ENCODE measurements around the gene AFDN.

AFDN gene

GRCh38 chr6:167990016-167990945 is 163.6 kb downstream of the AFDN start:
- no peak overlapping the region for H3K4me3 ChIP-seq (ENCODE audit: low read depth, low read length)
- TF ChIP-seq CTCF (IDR thresholded peaks at IDR 0.05; ENCODE audit: low read depth, low read length), result no peak

GRCh38 chr6:167993169-167993568 is 166.5 kb downstream of the AFDN start:
- no peak for TF ChIP-seq CTCF (IDR thresholded peaks at IDR 0.05; ENCODE audit: low read depth, low read length)
- H3K4me3 ChIP-seq (ENCODE audit: low read depth, low read length), result no peak overlapping the region

GRCh38 chr6:167993831-167994230 is 167.1 kb downstream of the AFDN start:
- TF ChIP-seq CTCF (IDR thresholded peaks at IDR 0.05; ENCODE audit: low read depth, low read length), result no peak
- no peak overlapping the region for H3K4me3 ChIP-seq (ENCODE audit: low read depth, low read length)

- TF ChIP-seq CTCF (IDR thresholded peaks at IDR 0.05; ENCODE audit: low read depth, low read length), result no peak
- H3K4me3 ChIP-seq (ENCODE audit: low read depth, low read length), result no peak overlapping the region
Measured at GRCh38 chr6:167995302-167995701, 168.6 kb downstream of the AFDN start.

- no peak for TF ChIP-seq CTCF (IDR thresholded peaks at IDR 0.05; ENCODE audit: low read depth, low read length)
- no peak overlapping the region for H3K4me3 ChIP-seq (ENCODE audit: low read depth, low read length)
Measured at GRCh38 chr6:167995731-167996151, 169.0 kb downstream of the AFDN start.

GRCh38 chr6:167996424-167997199 is 169.9 kb downstream of the AFDN start:
- no peak for TF ChIP-seq CTCF (IDR thresholded peaks at IDR 0.05; ENCODE audit: low read depth, low read length)
- no peak overlapping the region for H3K4me3 ChIP-seq (ENCODE audit: low read depth, low read length)

- no peak within 1 kb of the TSS for H3K4me3 ChIP-seq (ENCODE audit: low read depth, low read length)
- no peak for TF ChIP-seq CTCF (IDR thresholded peaks at IDR 0.05; ENCODE audit: low read depth, low read length)
Measured at GRCh38 chr6:167997642-167998041, 170.9 kb downstream of the AFDN start, which contains the start of gene KIF25. Gene KIF25, plus strand, starts transcription at chr6:167997671. Its CDS starts 31,915 bp downstream, at chr6:168029586.
